IMR-90 (cell line): ENCODE data around the gene CEMP1. TPM values are rescaled to one million over a fixed set of nuclear protein-coding genes. Genes with fewer than 3 reads are reported as not detected.

Experiments
- ATAC-seq: fragments of 200-7000 bp; cut with Tn5 transposase; 2 replicates; pipeline ENCODE4 v1.9.1; 2020; ENCODE audit warnings: low read depth, mild to moderate bottlenecking, moderate library complexity
- BruUV-seq: library from RNA; stranded (reverse); fragments of 400-500 nt; replicated peaks from 2 replicates; lab custom pipeline; 2021; lab: Mats Ljungman, UMichigan
- CTCF ChIA-PET: fragments of 300-600 bp; formaldehyde crosslinking; extraction: SDS; loops from one replicate; lab custom pipeline; 2021; ENCODE audit warnings: antibody characterized with exemption; lab: Yijun Ruan, JAX
- POLR2A ChIA-PET: fragments of 300-600 bp; sonication (Branson Sonifier 250); formaldehyde crosslinking; loops from one replicate; lab custom pipeline; 2022; ENCODE audit warnings: antibody characterized with exemption; ENCODE audit not compliant: unreplicated experiment; lab: Charles Lee
- DNase-seq: peaks from one replicate; pipeline ENCODE4 v3.0.0; 2013
- H2AFZ ChIP-seq: replicated peaks from 2 replicates; pipeline ENCODE3; 2013; ENCODE audit warnings: low read length, mild to moderate bottlenecking; ENCODE audit not compliant: poor library complexity
- H2AK5ac ChIP-seq: 2 replicates; pipeline ENCODE4 v1.6.1; 2013; ENCODE audit warnings: low read depth, low read length, inconsistent platforms
- H2AK9ac ChIP-seq: replicated peaks from 2 replicates; pipeline ENCODE3; 2013; ENCODE audit warnings: mild to moderate bottlenecking, low read depth, low read length, moderate library complexity; ENCODE audit not compliant: poor library complexity
- H2BK120ac ChIP-seq: 2 replicates; pipeline ENCODE4 v1.6.1; 2013; ENCODE audit warnings: low read depth, low read length, inconsistent platforms
- H2BK15ac ChIP-seq: 3 replicates; pipeline ENCODE4 v1.6.1; 2013; ENCODE audit warnings: low read depth, low read length, inconsistent platforms
- H2BK20ac ChIP-seq: 2 replicates; pipeline ENCODE4 v1.6.1; 2013; ENCODE audit warnings: low read depth, mild to moderate bottlenecking, inconsistent platforms, low read length, moderate library complexity
- H2BK5ac ChIP-seq: 2 replicates; pipeline ENCODE4 v1.6.1; 2013; ENCODE audit warnings: mild to moderate bottlenecking, low read depth, low read length, inconsistent platforms; ENCODE audit not compliant: poor library complexity, severe bottlenecking
- H3K14ac ChIP-seq: replicated peaks from 2 replicates; pipeline ENCODE4 v1.6.1; 2013; ENCODE audit warnings: low read depth, low read length, inconsistent platforms
- H3K18ac ChIP-seq: 2 replicates; pipeline ENCODE4 v1.6.1; 2013; ENCODE audit warnings: low read depth, low read length, control low read depth
- H3K23ac ChIP-seq: 2 replicates; pipeline ENCODE4 v1.6.1; 2013; ENCODE audit warnings: low read depth, low read length, inconsistent platforms
- H3K27ac ChIP-seq: 2 replicates; pipeline ENCODE4 v1.5.1; 2013; ENCODE audit warnings: mild to moderate bottlenecking, control low read depth, low read length; ENCODE audit not compliant: insufficient read depth
- H3K27me3 ChIP-seq: 2 replicates; pipeline ENCODE4 v1.6.1; 2013; ENCODE audit warnings: low read length; ENCODE audit not compliant: control insufficient read depth, insufficient read depth
- H3K36me3 ChIP-seq: 2 replicates; pipeline ENCODE4 v1.6.1; 2013; ENCODE audit warnings: low read length, mixed read lengths; ENCODE audit not compliant: control insufficient read depth, insufficient read depth
- H3K4ac ChIP-seq: 2 replicates; pipeline ENCODE4 v1.6.1; 2013; ENCODE audit warnings: low read depth, low read length, inconsistent platforms
- H3K4me1 ChIP-seq: 2 replicates; pipeline ENCODE4 v1.6.1; 2013; ENCODE audit warnings: low read length, mixed read lengths; ENCODE audit not compliant: control insufficient read depth, insufficient read depth
- H3K4me2 ChIP-seq: 2 replicates; pipeline ENCODE4 v1.6.1; 2013; ENCODE audit warnings: low read depth, mild to moderate bottlenecking, control low read depth, low read length, moderate library complexity
- H3K4me3 ChIP-seq: 2 replicates; pipeline ENCODE4 v1.5.1; 2013; ENCODE audit warnings: low read depth, mild to moderate bottlenecking, control low read depth, low read length, moderate library complexity; ENCODE audit not compliant: insufficient read depth
- H3K56ac ChIP-seq: 2 replicates; pipeline ENCODE4 v1.6.1; 2013; ENCODE audit warnings: low read length, inconsistent platforms; ENCODE audit not compliant: insufficient read depth; ENCODE audit errors: extremely low read depth
- H3K79me1 ChIP-seq, 2 experiments: 2 replicates each; pipeline ENCODE4 v1.6.1; 2013; ENCODE audit warnings: low read length in 2 of 2, inconsistent platforms in 1 of 2, low read depth in 1 of 2
- H3K9ac ChIP-seq: 2 replicates; pipeline ENCODE4 v1.6.1; 2013; ENCODE audit warnings: low read depth, low read length, control low read depth
- H3K9me1 ChIP-seq: 2 replicates; pipeline ENCODE4 v1.6.1; 2013; ENCODE audit warnings: low read length, inconsistent platforms; ENCODE audit not compliant: insufficient read depth
- H3K9me3 ChIP-seq: 2 replicates; pipeline ENCODE4 v1.6.1; 2013; ENCODE audit warnings: low read length; ENCODE audit not compliant: control insufficient read depth, insufficient read depth
- H4K20me1 ChIP-seq: 2 replicates; pipeline ENCODE4 v1.6.1; 2013; ENCODE audit warnings: low read length, inconsistent platforms; ENCODE audit not compliant: insufficient read depth
- H4K5ac ChIP-seq: 2 replicates; pipeline ENCODE4 v1.6.1; 2013; ENCODE audit warnings: mild to moderate bottlenecking, low read depth, low read length, control low read depth
- H4K8ac ChIP-seq, 2 experiments: 2 replicates each; pipeline ENCODE4 v1.6.1; 2013; ENCODE audit warnings: low read depth in 2 of 2, low read length in 2 of 2, control low read depth in 1 of 2, inconsistent platforms in 1 of 2
- H4K91ac ChIP-seq: 2 replicates; pipeline ENCODE4 v1.6.1; 2013; ENCODE audit warnings: low read depth, low read length, inconsistent platforms; ENCODE audit not compliant: insufficient read depth
- CHD1 ChIP-seq: IDR thresholded peaks from 2 replicates; pipeline ENCODE4 v1.6.1; 2012; ENCODE audit warnings: low read depth, low read length, improper control_type of control experiment
- CTCF ChIP-seq: conservative IDR thresholded peaks from 2 replicates; pipeline ENCODE4 v1.5.1; 2012; ENCODE audit warnings: mild to moderate bottlenecking, low read depth, low read length, improper control_type of control experiment
- FOS ChIP-seq: fragments of 150-350 bp; IDR thresholded peaks from 2 replicates; pipeline ENCODE4 v1.6.1; 2016; ENCODE audit warnings: low read depth, low read length
- MAFK ChIP-seq: IDR thresholded peaks from 2 replicates; pipeline ENCODE4 v1.6.1; 2012; ENCODE audit warnings: low read depth, low read length, improper control_type of control experiment
- MAZ ChIP-seq: IDR thresholded peaks from 2 replicates; pipeline ENCODE4 v1.6.1; 2012; ENCODE audit warnings: low read depth, mild to moderate bottlenecking, low read length, improper control_type of control experiment, moderate library complexity, borderline replicate concordance
- NFE2L2 ChIP-seq: fragments of 150-350 bp; IDR thresholded peaks from 2 replicates; pipeline ENCODE4 v1.6.1; 2016; ENCODE audit warnings: low read depth, mild to moderate bottlenecking, low read length
- RCOR1 ChIP-seq: IDR thresholded peaks from 2 replicates; pipeline ENCODE4 v1.6.1; 2012; ENCODE audit warnings: mild to moderate bottlenecking, low read length, improper control_type of control experiment; ENCODE audit not compliant: insufficient replicate concordance
- RFX5 ChIP-seq: IDR thresholded peaks from 2 replicates; pipeline ENCODE4 v1.8.0; 2012; ENCODE audit warnings: low read depth, mild to moderate bottlenecking, low read length, moderate library complexity
- USF2 ChIP-seq: fragments of 150-350 bp; IDR thresholded peaks from 2 replicates; pipeline ENCODE4 v1.6.1; 2017; ENCODE audit warnings: mild to moderate bottlenecking, antibody characterized with exemption, low read length, low read depth
- WGBS, 2 experiments: methylation state at CpG; one replicate each; pipeline versions ENCODE4 v1.1.5 to v1.1.7; 2013; ENCODE audit warnings: missing lambda C conversion rate in 2 of 2; ENCODE audit not compliant: insufficient read length in 1 of 2; ENCODE audit errors: extremely low coverage in 2 of 2; 5-methylcytosine and 5-hydroxymethylcytosine counted together
- dilution Hi-C: fragments of 300-500 bp; cut with HindIII; formaldehyde crosslinking; loops from one replicate; pipeline ENCODE4 v1.14.3; 2018; ENCODE audit warnings: low sequenced_read_pairs; ENCODE audit not compliant: unreplicated experiment
- in situ Hi-C: fragments of 300-500 bp; cut with MboI; formaldehyde crosslinking; loops from 3 replicates; pipeline ENCODE4 v1.14.3; 2019; ENCODE audit warnings: low sequenced_read_pairs, inconsistent platforms, mixed read lengths
- intact Hi-C: fragments of 100-400 bp; cut with micrococcal nuclease; formaldehyde crosslinking; loops from 2 replicates; pipeline ENCODE4 v1.10.0; 2022
- polyA plus RNA-seq, 3 experiments: library from polyadenylated mRNA; depleted of rRNA; stranded (reverse); fragments of >200 nt; gene quantifications; 2 replicates each; pipeline ENCODE4 v1.2.3, GENCODE V29; 2012; ENCODE audit warnings: low replicate concordance in 1 of 3
- total RNA-seq: library from RNA; depleted of rRNA; stranded (reverse); fragments of >200 nt; gene quantifications from 2 replicates; pipeline ENCODE4 v1.2.3, GENCODE V29; 2012

The CEMP1 gene
- total and polyA plus RNA-seq, 2 of the 4 experiments (the other 2 are of a cell fraction) = not detected

GRCh38 chr16:2520784-2521531 is 10.2 kb downstream of the CEMP1 start:
- ATAC-seq = peak; percentile 13
- no TSS peak for BruUV-seq

More at GRCh38 chr16:2520784-2521531, 10.2 kb downstream of the CEMP1 start:
- H3K4ac ChIP-seq = 0 out of 2 replicates have a peak overlapping the region, but pooled peaks have one; percentile 61
- H3K14ac ChIP-seq = peak overlapping the region; percentile 69; the same call in 1 of the 2 replicates
- peaks cover 26% of the 10 kb centered on the region for H3K36me3 ChIP-seq
- no peaks in the 10 kb centered on the region for H3K27me3 ChIP-seq
- peak overlapping the region; percentile 98 for H3K4me2 ChIP-seq
- peaks cover 20 to 63% of the 10 kb centered on the region in 2 experiments for H3K79me1 ChIP-seq
- no peak overlapping the region for H2BK20ac ChIP-seq
- peaks cover 11% of the 10 kb centered on the region for H3K4me1 ChIP-seq
- no peak overlapping the region for H2BK5ac ChIP-seq
- H3K18ac ChIP-seq = no peak overlapping the region
- H4K8ac ChIP-seq = peak overlapping the region; percentile 20 to 53; a peak in 2 of 4 replicates
- no peak overlapping the region for H2BK120ac ChIP-seq
- WGBS, 2 experiments = 14% methylated on average over 19 of the region's 41 CpGs; no CpG with 5 or more reads in 1 of the 2 experiments
- H3K9me1 ChIP-seq = peaks cover 14% of the 10 kb centered on the region
- H3K9ac ChIP-seq = peak overlapping the region; percentile 73
- 0 out of 2 replicates have a peak overlapping the region, but pooled peaks have one; percentile 6 for H3K56ac ChIP-seq
- peaks cover 41% of the 10 kb centered on the region for H4K20me1 ChIP-seq
- H3K27ac ChIP-seq = peak overlapping the region; percentile 53
- no peaks in the 10 kb centered on the region for H3K9me3 ChIP-seq
- H2AK5ac ChIP-seq = peak overlapping the region; percentile 63; the same call in 1 of the 2 replicates
- in situ Hi-C loops (no loop called here), dilution Hi-C loops (no loop called here), intact Hi-C loops (no loop called here)
- H2AFZ ChIP-seq = peak overlapping the region; percentile 75
- DNase-seq = no peak
- H4K91ac ChIP-seq = no peak overlapping the region
- TF ChIP-seq MAFK (0 out of 2 replicates have a peak, but pooled peaks have one; percentile 3), CTCF (no peak), CHD1 (no peak), MAZ (no peak), FOS (no peak), RFX5 (no peak), NFE2L2 (no peak), USF2 (no peak), RCOR1 (no peak)
- peak overlapping the region; percentile 61 for H3K4me3 ChIP-seq
- peak overlapping the region; percentile 96 for H2AK9ac ChIP-seq
- H3K23ac ChIP-seq = 0 out of 2 replicates have a peak overlapping the region, but pooled peaks have one; percentile 66
- H2BK15ac ChIP-seq = no peak overlapping the region
- ChIA-PET POLR2A (interaction anchor here (1.0 kb wide), 1 partner anchor 9 kb away, joined by 3 read pairs; no protein-coding TSS in a partner anchor), CTCF (no interaction called here)
- 0 out of 2 replicates have a peak overlapping the region, but pooled peaks have one; percentile 24 for H4K5ac ChIP-seq
